HL-60/S4 treated with phorbol 12-myristate 13-acetate at 8.2 ng/mL for 4 days and 3 days (cell line): ENCODE measurements around the gene MBIP.

ENCODE experiments used
- in situ Hi-C: fragments of 300-500 bp; cut with MboI; formaldehyde crosslinking; loops from 2 replicates; pipeline ENCODE4 v1.15.0; 2022; ENCODE audit warnings: low sequenced_read_pairs

MBIP gene

DNA sequence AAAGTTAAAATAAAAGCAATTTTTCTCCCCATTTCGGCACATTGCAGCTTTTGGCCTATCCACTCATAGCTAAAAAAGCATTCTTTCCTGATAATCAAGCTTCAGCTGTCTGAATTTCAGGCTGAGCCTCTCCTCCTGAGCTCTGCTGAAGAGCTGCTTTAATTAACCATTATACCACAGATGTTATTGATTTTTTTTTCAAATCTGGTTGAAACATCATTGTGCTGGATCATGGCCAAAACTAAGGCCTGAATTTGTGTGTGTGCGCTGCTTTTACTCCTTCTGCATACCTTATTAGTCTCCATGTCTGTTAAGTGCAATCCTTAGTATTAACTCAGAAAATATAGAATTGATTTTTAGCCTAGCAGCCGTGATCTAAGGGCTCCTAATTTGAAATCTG, 52.3 kb downstream of the MBIP start:
- in situ Hi-C loops: no loop called here

DNA sequence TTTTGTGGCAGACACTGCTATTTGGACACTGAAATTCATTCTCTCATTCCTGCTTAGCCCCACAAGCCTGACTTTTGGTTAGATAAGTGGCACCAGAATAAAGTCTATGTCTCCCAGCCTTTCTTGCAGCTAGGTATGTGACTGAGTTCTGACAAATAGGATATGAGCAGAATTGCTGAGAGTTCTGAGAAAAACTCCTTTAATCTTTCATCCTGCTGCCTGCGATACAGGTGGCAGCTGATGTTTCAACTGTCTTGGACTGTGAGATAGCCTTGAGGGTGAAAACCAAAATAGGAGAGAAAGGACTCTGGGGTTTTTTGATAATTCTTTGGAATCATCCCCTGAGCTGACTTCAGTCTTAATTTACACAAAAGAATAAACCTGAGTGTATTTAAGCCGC, 55.8 kb downstream of the MBIP start:
- in situ Hi-C loops: no loop called here

DNA sequence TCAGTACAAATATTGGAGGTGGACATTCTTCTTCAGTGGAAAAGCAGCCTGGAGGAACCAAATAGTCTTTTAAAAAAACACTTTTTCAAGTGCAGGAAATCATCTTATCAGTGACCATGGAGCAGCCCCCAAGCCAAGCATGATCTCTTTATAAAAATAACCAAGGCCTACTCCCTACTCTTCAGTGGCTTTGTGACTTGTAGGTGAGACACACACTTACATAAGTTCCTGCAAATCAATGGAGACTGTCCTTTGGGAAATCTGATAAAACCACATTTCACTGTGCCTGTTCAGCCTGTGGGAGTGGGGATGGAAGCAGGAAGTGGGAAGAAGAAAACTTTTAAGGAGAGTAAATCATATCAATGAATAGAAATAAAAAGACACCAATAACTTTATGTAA, 56.3 kb downstream of the MBIP start:
- in situ Hi-C loops: no loop called here

DNA sequence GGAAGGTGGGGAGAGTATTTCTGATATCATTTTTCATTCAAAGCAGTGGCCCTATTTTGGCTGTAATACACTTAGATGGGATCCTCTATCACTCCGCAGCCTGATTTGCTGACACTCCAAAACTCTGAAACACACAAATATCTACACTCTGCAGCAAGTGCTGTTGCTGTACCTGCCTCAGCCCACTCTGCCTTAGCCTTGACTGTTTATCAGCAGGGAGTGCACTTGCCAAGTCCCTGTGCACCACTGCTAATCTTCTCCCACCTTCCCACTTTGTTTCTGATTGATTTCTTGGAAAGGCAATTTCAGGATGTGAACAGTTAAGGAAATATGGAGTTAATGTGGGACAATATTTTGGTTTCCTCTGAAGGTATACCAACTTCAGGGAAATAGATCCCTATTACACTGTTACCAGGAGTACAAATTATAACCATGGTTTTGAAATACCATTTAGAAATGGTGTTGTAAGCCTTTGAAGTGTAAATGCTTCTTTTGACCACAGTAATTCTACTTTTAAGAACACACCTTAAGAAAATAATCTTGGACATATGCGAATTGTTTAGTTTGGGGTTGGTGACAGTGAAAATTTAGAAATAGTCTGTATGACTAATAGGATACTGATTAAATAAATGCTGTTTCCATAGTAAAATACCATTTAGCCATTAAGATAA, 59.3 kb downstream of the MBIP start:
- in situ Hi-C loops: no loop called here

DNA sequence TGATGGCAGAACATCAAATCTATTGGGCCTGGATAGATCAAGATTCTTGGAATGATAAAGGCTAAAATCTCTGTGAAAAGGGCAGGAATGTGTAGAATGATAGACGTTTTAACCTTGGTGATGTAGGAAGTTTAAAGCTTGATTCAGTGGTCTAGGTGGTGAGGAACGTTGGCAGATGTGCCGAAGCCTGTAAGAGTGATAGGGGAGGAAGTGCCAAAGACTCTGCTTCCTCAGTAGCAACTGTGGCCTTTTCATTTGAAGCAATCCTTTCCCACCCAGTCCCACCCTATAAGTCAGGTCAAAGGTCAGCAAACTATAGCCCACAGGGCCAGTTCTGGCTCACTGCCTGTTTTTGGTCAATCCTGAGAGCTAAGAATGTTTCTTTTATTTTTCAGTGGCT, 62.2 kb downstream of the MBIP start:
- in situ Hi-C loops: no loop called here

DNA sequence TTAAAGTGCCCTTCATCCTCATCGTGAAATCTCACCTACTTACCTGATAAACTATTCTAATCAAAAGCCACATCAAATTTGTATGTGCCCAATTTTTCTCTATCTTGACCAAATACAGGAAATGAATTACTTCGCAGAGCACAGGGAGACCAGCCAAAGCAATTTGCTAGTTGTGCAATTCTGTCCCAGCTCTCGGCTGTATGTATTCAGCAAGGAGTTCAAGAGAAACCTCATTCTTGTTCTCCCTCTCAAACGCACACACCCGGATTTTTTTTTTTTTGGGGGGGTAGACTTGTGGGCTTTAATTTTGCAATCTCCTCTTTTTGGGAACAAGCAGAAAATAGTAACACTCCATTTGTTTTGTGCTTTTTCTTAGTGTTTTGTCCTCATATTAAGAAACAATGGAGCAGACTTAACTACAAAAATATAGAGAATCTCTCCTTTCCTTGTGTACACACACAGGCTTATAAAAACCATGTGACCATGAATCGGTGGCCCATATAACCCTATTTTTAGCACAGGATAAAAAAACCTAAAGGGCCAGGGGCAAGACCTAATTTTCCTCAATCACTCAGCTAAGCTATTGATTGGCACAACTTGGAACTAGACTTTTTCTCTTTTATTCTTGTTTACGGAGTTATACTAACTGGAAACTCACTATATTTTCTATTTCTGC, 64.2 kb downstream of the MBIP start:
- in situ Hi-C loops: no loop called here

DNA sequence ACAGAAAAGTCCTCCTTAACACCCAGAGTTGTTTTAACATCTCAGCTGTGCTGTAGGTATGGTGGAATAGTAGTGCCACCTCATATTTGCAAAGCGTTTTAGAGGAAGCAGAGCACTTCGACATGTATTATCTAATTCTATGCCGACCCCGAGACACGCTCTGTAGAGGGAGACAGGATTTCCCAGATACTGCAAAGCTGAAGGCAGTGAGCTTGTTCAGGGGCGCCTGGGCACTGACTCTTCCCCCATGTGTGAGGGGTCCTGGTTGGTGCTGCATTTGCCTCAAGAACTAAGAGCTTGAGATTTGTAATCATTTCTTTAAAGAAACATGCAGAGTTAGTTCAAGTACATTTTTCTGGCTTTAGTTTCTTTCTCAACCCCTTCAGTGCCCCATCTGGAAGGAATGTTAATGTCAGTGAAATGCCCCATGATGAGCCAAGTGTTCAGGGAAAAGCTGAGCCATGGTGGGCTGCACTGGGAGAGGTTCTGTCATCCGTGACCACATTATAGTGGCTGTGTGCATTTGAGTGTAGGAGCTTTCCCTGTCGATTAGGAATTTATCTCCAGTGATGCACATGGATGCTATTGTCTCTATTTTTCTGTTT, 66.3 kb downstream of the MBIP start:
- in situ Hi-C loops: no loop called here
